GM12873 (cell line): Measurements from ENCODE around the gene HDC.

Experiments
- TF ChIP-seq, protein P1 (sequence below): IDR thresholded peaks from 2 replicates; pipeline ENCODE4 v1.5.1; 2012; ENCODE audit warnings: low read depth, mild to moderate bottlenecking, moderate library complexity, low read length, control low read depth; ENCODE audit not compliant: insufficient read depth; ENCODE audit errors: missing control alignments

Gene HDC

DNA sequence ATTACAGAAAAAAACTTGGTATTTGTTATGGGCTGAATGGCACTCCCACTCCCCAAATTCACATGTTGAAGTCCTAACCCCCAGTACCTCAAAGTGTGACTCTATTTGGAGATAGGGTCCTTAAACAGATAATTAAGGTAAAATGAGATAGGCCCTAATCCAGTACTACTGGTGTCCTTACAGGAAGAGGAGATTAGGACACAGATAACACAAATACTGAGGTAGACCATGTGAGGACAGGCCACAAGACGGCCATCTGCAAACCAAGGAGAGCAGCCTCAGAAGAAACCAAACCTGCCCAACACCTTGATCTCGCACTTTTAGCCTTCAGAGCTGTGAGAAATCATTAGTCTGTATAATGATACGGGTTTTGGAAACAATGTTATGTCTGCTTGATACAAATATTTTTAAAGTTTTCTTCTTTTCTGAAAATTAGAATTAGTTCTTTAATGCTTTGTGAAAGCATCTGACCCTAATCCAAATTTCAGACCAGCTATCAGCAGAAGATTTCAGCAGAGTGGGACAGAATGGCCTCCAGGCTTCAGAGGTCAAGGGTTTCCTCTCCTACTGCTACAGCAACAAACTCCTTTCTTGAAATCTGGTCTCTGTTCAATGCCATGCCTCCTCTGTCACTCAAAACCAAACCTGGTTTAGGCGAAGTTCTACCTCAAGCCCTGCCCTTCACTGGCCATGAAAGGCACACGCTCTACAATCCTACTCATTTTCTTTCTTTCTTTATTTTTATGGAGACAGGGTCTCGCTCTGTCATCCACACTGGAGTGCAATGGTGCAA, 22.0 kb upstream of the HDC start:
- TF ChIP-seq, protein P1, sequence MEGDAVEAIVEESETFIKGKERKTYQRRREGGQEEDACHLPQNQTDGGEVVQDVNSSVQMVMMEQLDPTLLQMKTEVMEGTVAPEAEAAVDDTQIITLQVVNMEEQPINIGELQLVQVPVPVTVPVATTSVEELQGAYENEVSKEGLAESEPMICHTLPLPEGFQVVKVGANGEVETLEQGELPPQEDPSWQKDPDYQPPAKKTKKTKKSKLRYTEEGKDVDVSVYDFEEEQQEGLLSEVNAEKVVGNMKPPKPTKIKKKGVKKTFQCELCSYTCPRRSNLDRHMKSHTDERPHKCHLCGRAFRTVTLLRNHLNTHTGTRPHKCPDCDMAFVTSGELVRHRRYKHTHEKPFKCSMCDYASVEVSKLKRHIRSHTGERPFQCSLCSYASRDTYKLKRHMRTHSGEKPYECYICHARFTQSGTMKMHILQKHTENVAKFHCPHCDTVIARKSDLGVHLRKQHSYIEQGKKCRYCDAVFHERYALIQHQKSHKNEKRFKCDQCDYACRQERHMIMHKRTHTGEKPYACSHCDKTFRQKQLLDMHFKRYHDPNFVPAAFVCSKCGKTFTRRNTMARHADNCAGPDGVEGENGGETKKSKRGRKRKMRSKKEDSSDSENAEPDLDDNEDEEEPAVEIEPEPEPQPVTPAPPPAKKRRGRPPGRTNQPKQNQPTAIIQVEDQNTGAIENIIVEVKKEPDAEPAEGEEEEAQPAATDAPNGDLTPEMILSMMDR: no peak

DNA sequence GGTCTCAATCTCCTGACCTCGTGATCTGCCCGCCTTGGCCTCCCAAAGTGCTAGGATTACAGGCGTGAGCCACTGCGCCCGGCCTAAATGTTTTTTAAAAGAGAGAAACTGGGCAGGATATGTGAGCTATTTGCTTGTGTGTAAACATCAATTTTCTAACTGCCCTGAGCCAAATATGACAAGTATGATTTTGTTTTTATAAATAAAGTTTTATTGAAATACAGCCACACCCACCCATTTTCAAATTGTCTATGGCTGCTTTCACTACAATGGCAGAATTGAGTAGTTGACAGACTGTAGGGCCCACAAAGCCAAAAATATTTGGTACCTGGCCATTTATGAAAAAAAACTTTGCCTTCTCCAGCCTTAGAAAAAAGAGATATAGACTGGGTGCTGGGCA, 15.9 kb upstream of the HDC start:
- TF ChIP-seq, protein P1: no peak

DNA sequence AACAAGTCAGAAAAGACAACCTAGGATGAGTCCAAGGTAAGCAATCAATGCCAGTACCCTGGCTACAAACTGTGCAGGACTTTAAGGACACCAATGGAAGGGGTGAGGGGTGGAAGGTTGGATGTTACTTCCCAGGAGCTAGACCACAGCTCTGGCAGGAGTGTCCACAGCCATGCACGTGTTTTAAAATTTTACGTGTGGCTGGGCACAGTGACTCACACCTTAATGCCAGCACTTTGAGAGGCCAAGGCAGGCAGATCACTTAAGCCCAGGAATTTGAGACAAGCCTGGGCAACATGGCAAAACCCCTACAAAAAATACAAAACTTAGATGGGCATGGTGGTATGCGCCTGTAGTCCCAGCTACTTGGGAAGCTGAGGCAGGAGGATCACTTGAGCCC, 14.7 kb upstream of the HDC start:
- TF ChIP-seq, protein P1: no peak

DNA sequence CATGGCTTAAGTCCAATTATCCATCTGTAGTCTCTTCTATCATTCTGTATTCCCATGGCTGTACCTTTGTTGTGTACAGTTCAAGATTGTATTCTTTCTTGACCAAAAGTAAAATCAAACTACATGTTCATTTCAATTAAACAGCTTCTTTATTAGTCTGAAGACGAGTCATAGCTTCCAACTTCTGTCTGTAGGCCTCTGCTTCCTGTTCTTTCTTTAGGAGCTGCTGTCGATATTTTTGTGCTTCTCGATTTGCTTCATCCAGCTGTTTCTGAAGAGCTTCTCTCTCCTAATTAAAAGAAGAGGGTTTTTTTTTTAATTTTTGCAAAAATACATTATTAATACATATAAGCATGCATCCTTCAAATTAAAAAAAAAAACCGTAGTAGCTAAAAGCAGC, 13.0 kb upstream of the HDC start:
- TF ChIP-seq, protein P1: no peak

DNA sequence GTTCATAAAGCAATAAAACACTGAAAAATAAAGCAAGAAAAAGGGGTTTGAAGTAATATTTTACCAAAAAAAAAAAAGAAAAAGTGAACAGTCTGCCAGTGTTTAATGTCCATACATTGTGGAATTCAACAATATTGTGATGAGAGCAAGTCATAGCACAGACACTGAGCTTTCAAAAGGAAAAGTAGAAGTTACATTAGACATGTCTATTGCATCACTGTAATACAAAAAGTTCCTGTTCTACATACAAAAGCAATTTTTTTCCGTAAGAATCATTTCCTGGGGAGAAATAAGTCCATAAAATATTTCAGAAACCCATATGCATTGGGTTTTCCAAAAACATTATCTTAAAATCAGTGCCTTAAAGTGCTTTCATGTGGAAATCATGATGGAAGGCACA, 11.8 kb upstream of the HDC start:
- TF ChIP-seq, protein P1: no peak

DNA sequence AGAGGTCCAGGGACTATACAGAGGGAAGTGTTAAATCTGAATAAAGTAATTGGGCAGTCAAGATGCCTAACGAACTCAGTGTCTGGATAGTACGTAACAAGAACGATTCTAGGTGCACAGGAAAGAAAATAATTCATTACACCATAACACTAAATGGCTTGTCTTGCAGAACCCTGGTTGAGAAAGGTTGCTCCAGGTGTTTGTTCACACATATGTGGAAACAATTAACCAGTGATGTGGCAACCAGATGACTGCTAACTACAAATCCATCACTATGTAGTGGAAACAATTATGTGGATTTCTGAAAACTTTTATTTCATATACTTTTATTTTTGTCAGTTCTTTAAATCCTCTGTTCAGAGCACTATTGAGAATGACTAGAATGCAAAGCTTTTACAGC, 10.4 kb upstream of the HDC start:
- TF ChIP-seq, protein P1: no peak

DNA sequence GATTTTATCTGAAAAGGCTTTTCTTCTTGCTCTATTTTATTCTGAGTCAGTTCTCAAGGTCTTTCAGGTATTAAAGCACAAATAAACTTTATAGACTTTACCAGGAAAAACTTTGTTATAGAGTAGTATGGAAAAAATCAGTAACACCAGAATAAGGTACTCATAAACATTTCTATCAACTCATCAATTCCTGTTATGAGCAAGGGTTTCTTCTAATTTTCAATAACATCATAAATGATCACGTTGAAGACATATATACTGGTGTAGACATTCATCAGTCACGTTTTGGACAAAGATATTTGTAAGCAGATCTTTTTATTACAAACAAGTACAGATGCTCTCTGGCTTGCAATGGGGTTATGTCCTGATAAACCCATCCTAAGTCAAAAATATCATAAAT, 9.6 kb upstream of the HDC start:
- TF ChIP-seq, protein P1: no peak

DNA sequence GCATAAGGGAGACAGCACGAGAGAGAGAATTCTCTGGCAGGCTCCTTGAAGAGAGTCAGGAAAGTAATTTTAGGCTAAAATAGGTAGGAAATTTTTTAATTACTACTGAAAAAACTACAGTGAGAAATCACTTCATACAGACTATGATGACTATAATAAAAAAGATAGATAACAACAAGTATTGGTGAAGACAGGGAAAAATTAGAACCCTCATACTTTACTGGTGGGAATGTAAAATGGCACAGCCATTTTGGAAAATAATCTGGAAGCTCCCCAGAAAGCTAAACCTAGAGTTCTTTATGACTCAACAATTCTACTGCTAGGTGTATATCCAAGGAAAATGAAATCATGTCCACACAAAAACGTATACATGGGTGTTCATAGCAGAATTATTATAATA, 2.1 kb upstream of the HDC start:
- TF ChIP-seq, protein P1: no peak
